ENCODE data around the gene PRKACG.

GRCh38 chr9:69019808-69020207 is 5.9 kb upstream of the PRKACG start:
- no peak for TF ChIP-seq CTCF (optimal IDR thresholded peaks at IDR 0.05 in 1 of 3, IDR thresholded peaks at IDR 0.05 in 1 of 3, conservative IDR thresholded peaks at IDR 0.05 in 1 of 3; ENCODE audit: extremely low read depth in 1 of 3, insufficient read depth in 2 of 3, low read length in 3 of 3)
- TF ChIP-seq EZH2 (IDR thresholded peaks at IDR 0.05; ENCODE audit: low read length), result no peak
